K562 (cell line): ENCODE data around the gene PATJ. TPM values are rescaled to one million over a fixed set of nuclear protein-coding genes. Genes with fewer than 3 reads are reported as not detected.

Source experiments
- DNMT1 ChIP-seq: fragments of 450-650 bp; IDR thresholded peaks from 2 replicates; pipeline ENCODE4 v1.6.1; 2016; ENCODE audit warnings: antibody characterized with exemption, mild to moderate bottlenecking
- MLLT1 ChIP-seq, 2 experiments: fragments of 450-650 bp; IDR thresholded peaks; 2 replicates each; pipeline ENCODE4 v1.6.1; 2016
- MYBL2 ChIP-seq, 2 experiments: fragments of 450-650 bp in 1 of 2; sonication (generic) in 1 of 2; formaldehyde crosslinking in 1 of 2; IDR thresholded peaks; 2 replicates each; pipeline versions ENCODE4 v1.6.1 to v1.8.1; 2017 to 2022; ENCODE audit warnings: borderline replicate concordance in 1 of 2, inconsistent platforms in 1 of 2, low read depth in 1 of 2, mild to moderate bottlenecking in 1 of 2, missing genetic modification reagents in 1 of 2, moderate library complexity in 1 of 2
- PPARD ChIP-seq: fragments of 250-450 bp; sonication (Bioruptor Pico); IDR thresholded peaks from 2 replicates; pipeline ENCODE4 v1.8.0; 2022; ENCODE audit warnings: inconsistent platforms, mild to moderate bottlenecking, moderate library complexity
- RCOR1 ChIP-seq, 2 experiments: IDR thresholded peaks; 2 replicates each; pipeline ENCODE4 v1.6.1; 2012; ENCODE audit warnings: low read depth in 2 of 2, low read length in 2 of 2, borderline replicate concordance in 1 of 2, improper control_type of control experiment in 1 of 2
- SMAD2 ChIP-seq: fragments of 150-350 bp; IDR thresholded peaks from 2 replicates; pipeline ENCODE4 v1.6.1; 2014; ENCODE audit warnings: low read depth, mild to moderate bottlenecking, low read length
- polyA plus RNA-seq, 8 experiments: library from polyadenylated mRNA; depleted of rRNA in 4 of 8; stranded (reverse) in 5 of 8; unstranded in 3 of 8; fragments of >200 nt; fragmentation: Nextera tagmentation in 2 of 8; fragmentation: Illumina TruSeq in 1 of 8; extraction: Ambion mirVana in 2 of 8; extraction: Trizol in 1 of 8; gene quantifications; 2 replicates each; pipeline versions ENCODE4 v1.2.1 to v1.2.3, GENCODE V29; 2011 to 2014; ENCODE audit warnings: inconsistent platforms in 1 of 8, missing spikeins in 1 of 8
- total RNA-seq, 7 experiments: library from RNA; depleted of rRNA in 6 of 7; stranded (reverse); fragments of >200 nt in 6 of 7; fragmentation: Illumina TruSeq in 2 of 7; extraction: Trizol in 2 of 7; gene quantifications; 2 replicates each; pipeline versions ENCODE4 v1.2.1 to v1.2.3, GENCODE V29; 2011 to 2021; ENCODE audit warnings: low replicate concordance in 1 of 7
- TF ChIP-seq, protein P1 (sequence below): fragments of 250-450 bp; sonication (Bioruptor Pico); IDR thresholded peaks from 2 replicates; pipeline ENCODE4 v1.5.0; 2021; ENCODE audit warnings: mild to moderate bottlenecking, moderate library complexity
- TF ChIP-seq, protein P2 (sequence below), 2 experiments: fragments of 450-650 bp; formaldehyde crosslinking in 1 of 2; IDR thresholded peaks; 2 replicates each; pipeline versions ENCODE4 v1.4.0 to v1.6.1; 2014 to 2020; ENCODE audit warnings: mild to moderate bottlenecking in 2 of 2, borderline replicate concordance in 1 of 2, low read depth in 1 of 2

The PATJ gene
- total and polyA plus RNA-seq, 9 of the 15 experiments (the other 6 are each of a cell fraction or from before 2014, with no cell fraction given) = 0.22 TPM; not detected in 8

- TF ChIP-seq MYBL2 (IDR thresholded peaks at IDR 0.05; ENCODE audit: low read depth) (no peak), MYBL2 (CRISPR knock-in tag; IDR thresholded peaks at IDR 0.05; ENCODE audit: borderline replicate concordance) (no peak), SMAD2 (no peak), RCOR1 (IDR thresholded peaks at IDR 0.05; ENCODE audit: borderline replicate concordance in 1 of 2, low read depth in 2 of 2, low read length in 2 of 2) (no peak), MLLT1 (IDR thresholded peaks at IDR 0.05) (peak in 1 of 2 experiments; percentile 43; a peak in 1 of 4 replicates), PPARD (CRISPR knock-in tag) (no peak), DNMT1 (no peak)
- TF ChIP-seq, protein P1, sequence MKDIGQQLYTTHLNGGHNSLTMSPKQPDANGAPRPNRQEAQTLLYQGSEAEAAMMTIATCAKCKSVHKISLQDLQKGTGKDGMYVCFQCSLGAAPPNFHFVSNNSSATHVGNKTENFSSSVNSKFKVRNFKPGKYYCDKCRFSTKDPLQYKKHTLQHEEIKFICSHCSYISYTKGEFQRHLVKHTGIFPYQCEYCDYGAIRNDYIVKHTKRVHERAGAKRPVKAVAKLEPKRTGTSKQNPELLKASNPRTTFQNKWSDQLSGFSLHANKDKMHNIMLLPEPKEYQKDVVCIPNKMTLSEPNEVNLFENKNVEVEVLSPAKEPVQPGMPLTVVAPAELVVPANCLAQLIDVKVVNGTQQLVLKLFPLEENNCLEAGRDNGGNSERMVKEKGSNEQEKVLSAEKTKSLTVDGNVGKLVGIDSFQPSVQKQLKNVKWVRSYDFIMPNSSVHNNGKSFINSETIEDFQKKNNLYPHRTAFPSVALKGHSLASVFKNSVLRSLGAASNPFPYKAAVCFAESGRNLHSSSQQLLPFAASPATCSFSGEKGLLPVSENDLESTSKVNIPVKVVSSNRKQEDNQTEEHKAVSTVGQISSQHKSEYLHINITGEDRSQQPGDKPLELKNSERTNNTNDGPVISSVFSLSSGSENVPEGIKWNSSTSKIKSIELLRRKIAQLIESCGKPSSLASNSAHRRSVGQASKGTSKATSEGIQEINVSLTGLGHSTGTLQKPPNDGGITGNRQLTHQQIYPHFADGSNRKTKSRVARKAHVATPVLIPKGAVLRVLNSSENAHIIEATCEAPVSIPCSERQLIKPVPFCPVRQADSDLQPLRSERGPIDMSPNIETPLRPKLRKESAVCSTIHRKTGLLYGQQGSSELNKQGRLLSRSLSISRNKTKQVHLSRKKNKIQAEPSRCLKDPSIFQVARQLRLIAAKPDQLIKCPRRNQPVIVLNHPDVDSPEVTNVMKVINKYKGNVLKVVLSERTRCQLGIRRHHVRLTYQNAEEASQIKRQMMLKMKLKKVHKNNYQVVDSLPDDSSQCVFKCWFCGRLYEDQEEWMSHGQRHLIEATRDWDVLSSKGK (CRISPR knock-in tag) = no peak
- TF ChIP-seq, protein P2, sequence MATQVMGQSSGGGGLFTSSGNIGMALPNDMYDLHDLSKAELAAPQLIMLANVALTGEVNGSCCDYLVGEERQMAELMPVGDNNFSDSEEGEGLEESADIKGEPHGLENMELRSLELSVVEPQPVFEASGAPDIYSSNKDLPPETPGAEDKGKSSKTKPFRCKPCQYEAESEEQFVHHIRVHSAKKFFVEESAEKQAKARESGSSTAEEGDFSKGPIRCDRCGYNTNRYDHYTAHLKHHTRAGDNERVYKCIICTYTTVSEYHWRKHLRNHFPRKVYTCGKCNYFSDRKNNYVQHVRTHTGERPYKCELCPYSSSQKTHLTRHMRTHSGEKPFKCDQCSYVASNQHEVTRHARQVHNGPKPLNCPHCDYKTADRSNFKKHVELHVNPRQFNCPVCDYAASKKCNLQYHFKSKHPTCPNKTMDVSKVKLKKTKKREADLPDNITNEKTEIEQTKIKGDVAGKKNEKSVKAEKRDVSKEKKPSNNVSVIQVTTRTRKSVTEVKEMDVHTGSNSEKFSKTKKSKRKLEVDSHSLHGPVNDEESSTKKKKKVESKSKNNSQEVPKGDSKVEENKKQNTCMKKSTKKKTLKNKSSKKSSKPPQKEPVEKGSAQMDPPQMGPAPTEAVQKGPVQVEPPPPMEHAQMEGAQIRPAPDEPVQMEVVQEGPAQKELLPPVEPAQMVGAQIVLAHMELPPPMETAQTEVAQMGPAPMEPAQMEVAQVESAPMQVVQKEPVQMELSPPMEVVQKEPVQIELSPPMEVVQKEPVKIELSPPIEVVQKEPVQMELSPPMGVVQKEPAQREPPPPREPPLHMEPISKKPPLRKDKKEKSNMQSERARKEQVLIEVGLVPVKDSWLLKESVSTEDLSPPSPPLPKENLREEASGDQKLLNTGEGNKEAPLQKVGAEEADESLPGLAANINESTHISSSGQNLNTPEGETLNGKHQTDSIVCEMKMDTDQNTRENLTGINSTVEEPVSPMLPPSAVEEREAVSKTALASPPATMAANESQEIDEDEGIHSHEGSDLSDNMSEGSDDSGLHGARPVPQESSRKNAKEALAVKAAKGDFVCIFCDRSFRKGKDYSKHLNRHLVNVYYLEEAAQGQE (IDR thresholded peaks at IDR 0.05; ENCODE audit: borderline replicate concordance) = peak; percentile 19; the same call in 1 of the 2 replicates
- TF ChIP-seq, protein P2 (CRISPR knock-in tag; IDR thresholded peaks at IDR 0.05; ENCODE audit: low read depth) = no peak
These were observed 208.1 kb downstream of the PATJ start (continued) for GRCh38 chr1:61950418-61950817.
